HTR-8/SVneo (cell line): Measurements from ENCODE around the gene PODN.

Experiments
- DNase-seq: peaks from one replicate; pipeline ENCODE4 v3.0.0; 2011; ENCODE audit warnings: low spot score, mixed read lengths; ENCODE audit not compliant: insufficient read length
- FAIRE-seq: peaks from 2 replicates; lab custom pipeline; 2011; peaks lifted over from hg19 to GRCh38; lab: Jason Lieb, UNC

PODN gene

GRCh38 chr1:53110370-53111072, 48.5 kb downstream of the PODN start:
- DNase-seq: no peak
- peak; percentile 23 for FAIRE-seq

- FAIRE-seq: peak; percentile 78
These were observed 49.1 kb downstream of the PODN start for GRCh38 chr1:53111073-53111556.

GRCh38 chr1:53111693-53112092, 49.7 kb downstream of the PODN start:
- FAIRE-seq: no peak
- DNase-seq: no peak

More at GRCh38 chr1:53111073-53111556, 49.1 kb downstream of the PODN start:
- no peak for DNase-seq

- no peak for DNase-seq
- no peak for FAIRE-seq
These were observed 50.3 kb downstream of the PODN start for GRCh38 chr1:53112271-53112774.

GRCh38 chr1:53112861-53113260, 50.8 kb downstream of the PODN start:
- DNase-seq: no peak
- no peak for FAIRE-seq

- no peak for DNase-seq
- no peak for FAIRE-seq
These were observed 52.1 kb downstream of the PODN start for GRCh38 chr1:53114090-53114489.

- FAIRE-seq: no peak
These were observed 52.8 kb downstream of the PODN start for GRCh38 chr1:53114581-53115400.

GRCh38 chr1:53115403-53116306, 53.6 kb downstream of the PODN start:
- FAIRE-seq (peak; percentile 48), DNase-seq (no peak)

More at GRCh38 chr1:53114581-53115400, 52.8 kb downstream of the PODN start:
- DNase-seq: no peak

GRCh38 chr1:53116307-53116810, 54.3 kb downstream of the PODN start:
- peak; percentile 36 for FAIRE-seq
- no peak for DNase-seq

GRCh38 chr1:53116933-53117600, 55.1 kb downstream of the PODN start:
- DNase-seq (no peak), FAIRE-seq (no peak)

GRCh38 chr1:53117836-53118235, 55.8 kb downstream of the PODN start:
- no peak for FAIRE-seq
- no peak for DNase-seq

GRCh38 chr1:53120659-53121058, 58.6 kb downstream of the PODN start:
- no peak for FAIRE-seq
- no peak for DNase-seq

GRCh38 chr1:53121319-53122172, 59.5 kb downstream of the PODN start:
- FAIRE-seq (no peak), DNase-seq (peak; percentile 53)

GRCh38 chr1:53122201-53122885, 60.3 kb downstream of the PODN start:
- DNase-seq (no peak), FAIRE-seq (no peak)

GRCh38 chr1:53122961-53123413, 61.0 kb downstream of the PODN start:
- DNase-seq: no peak
- FAIRE-seq: no peak

- DNase-seq: no peak
- no peak for FAIRE-seq
These were observed 61.6 kb downstream of the PODN start for GRCh38 chr1:53123453-53124140.

GRCh38 chr1:53125122-53125521, 63.1 kb downstream of the PODN start:
- FAIRE-seq: no peak

More at GRCh38 chr1:53125122-53125521, 63.1 kb downstream of the PODN start:
- no peak for DNase-seq
